ENCODE data around the gene FRMD4B. TPM values are rescaled to one million over a fixed set of nuclear protein-coding genes. Genes with fewer than 3 reads are reported as not detected.
A peak's percentile ranks its signal among the peaks of the same experiment; 100 is the strongest.
"Not testable (repeated sequence)": the region's sequence is repeated elsewhere in the genome, so short reads cannot be mapped to it uniquely, and the experiment has no call there.

Gene FRMD4B
- total RNA-seq, 2 experiments from 2014 or later: 29.1 to 32.8 TPM

DNA sequence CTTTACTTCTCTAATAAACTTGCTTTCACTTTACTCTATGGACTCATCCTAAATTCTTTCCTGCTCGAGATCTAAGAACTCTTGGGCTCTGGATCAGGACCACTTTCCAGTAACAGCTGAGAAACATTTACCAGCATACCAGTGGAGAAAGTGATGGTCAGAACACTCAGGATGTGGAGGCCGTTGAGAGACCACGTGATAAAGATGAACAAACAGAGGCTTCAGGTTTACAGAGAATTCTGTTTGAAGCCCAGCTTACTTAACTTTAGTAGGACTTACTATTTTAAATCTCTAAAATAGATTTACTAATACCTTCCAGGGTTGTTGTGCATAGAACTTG lies 57.0 kb downstream of the FRMD4B start:
- CTCF ChIA-PET: interaction anchor here (1.3 to 4.0 kb wide), 2 partner anchors 81 to 167 kb away, joined by 3 to 15 read pairs; no protein-coding TSS in a partner anchor
- no peaks in the 10 kb centered on the region for H3K27me3 Mint-ChIP-seq
- no peak overlapping the region for H3K4me3 Mint-ChIP-seq
- no peaks in the 10 kb centered on the region for H3K9me3 Mint-ChIP-seq
- no peak overlapping the region for H3K27ac Mint-ChIP-seq
- no peaks in the 10 kb centered on the region for H3K36me3 Mint-ChIP-seq
- POLR2A ChIA-PET: no interaction called here
- intact Hi-C loops (cut with micrococcal nuclease): loop anchor here (5.0 kb wide), 1 partner anchor 167 kb away; no protein-coding TSS in a partner anchor
- peaks cover 44% of the 10 kb centered on the region for H3K4me1 Mint-ChIP-seq (ENCODE audit: low read depth)
- no peak for DNase-seq

GRCh38 chr3:69328103-69328962 lies 57.6 kb downstream of the FRMD4B start:
- peak overlapping the region; percentile 19 for H3K27ac Mint-ChIP-seq
- ChIA-PET CTCF (interaction anchor here (1.0 to 4.0 kb wide), 3 partner anchors 23 to 167 kb away, joined by 3 to 15 read pairs (median 3); no protein-coding TSS in a partner anchor), POLR2A (interaction anchor here (1.1 to 1.7 kb wide), 2 partner anchors 40 to 129 kb away, joined by 3 to 7 read pairs; no protein-coding TSS in a partner anchor)
- no peak for DNase-seq
- no peaks in the 10 kb centered on the region for H3K36me3 Mint-ChIP-seq
- intact Hi-C loops (cut with micrococcal nuclease): loop anchor here (5.0 kb wide), 1 partner anchor 166 kb away; no protein-coding TSS in a partner anchor
- peaks cover 44% of the 10 kb centered on the region for H3K4me1 Mint-ChIP-seq (ENCODE audit: low read depth)
- H3K4me3 Mint-ChIP-seq: no peak overlapping the region
- H3K9me3 Mint-ChIP-seq: no peaks in the 10 kb centered on the region
- H3K27me3 Mint-ChIP-seq: no peaks in the 10 kb centered on the region

DNA sequence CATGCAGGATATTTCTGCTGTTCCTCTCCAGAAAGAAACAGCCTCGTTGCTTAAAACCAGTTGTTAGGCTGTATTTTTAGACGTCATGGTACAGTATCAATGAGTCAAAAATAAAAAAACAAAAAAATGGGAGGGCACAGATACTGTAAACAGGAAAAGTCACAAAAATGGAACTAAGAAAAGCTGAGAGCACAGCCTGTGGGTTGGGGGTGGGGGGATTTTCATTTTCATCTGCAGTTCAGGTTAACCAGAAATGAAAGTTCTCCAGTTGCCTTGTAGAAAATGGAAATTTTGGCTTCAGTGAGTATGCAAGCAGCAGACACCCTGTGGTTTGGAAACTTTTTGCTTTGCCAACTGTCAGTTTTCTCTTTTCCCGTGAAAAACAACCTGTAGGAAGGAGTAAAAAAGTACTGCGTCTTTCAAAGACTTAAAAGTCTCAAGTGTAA lies 59.0 kb downstream of the FRMD4B start:
- Mint-ChIP-seq H3K9me3 (no peaks in the 10 kb centered on the region), H3K4me1 (ENCODE audit: low read depth) (peaks cover 44% of the 10 kb centered on the region), H3K4me3 (peak overlapping the region; percentile 38), H3K27ac (peak overlapping the region; percentile 81), H3K27me3 (no peaks in the 10 kb centered on the region), H3K36me3 (no peaks in the 10 kb centered on the region)
- DNase-seq: peak; percentile 81
- intact Hi-C loops (cut with micrococcal nuclease): loop anchor here (1.0 to 5.0 kb wide), 6 partner anchors 21 to 165 kb away; no protein-coding TSS in a partner anchor
- POLR2A ChIA-PET: interaction anchor here (0.7 to 1.7 kb wide), 6 partner anchors 22 to 275 kb away, joined by 3 to 7 read pairs (median 4); partner anchors contain the start of gene TMF1
- CTCF ChIA-PET: interaction anchor here (1.1 to 4.0 kb wide), 9 partner anchors 17 to 345 kb away, joined by 3 to 15 read pairs (median 5); no protein-coding TSS in a partner anchor

DNA sequence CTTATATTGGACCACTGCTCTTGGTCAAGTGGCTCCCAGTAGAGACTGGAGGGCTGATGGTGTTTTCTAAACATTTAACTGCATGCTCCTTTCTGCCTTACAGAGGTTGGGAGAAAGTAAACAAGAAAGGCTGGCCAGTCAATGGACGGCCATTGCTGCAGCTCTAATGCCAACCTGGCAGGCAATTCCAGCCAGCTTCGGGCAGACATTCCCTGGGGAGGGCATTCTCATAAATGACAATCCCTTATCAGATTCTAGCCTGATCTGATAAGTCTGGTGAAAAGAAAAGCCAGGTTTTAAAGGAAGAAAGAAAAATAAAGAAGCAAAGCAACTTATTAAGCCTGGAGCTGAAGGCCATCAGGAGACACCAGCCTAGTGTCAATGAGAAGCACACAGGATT lies 60.7 kb downstream of the FRMD4B start:
- no peak overlapping the region for H3K27ac Mint-ChIP-seq
- CTCF ChIA-PET: interaction anchor here (2.1 to 4.0 kb wide), 5 partner anchors 14 to 164 kb away, joined by 5 to 15 read pairs (median 8); no protein-coding TSS in a partner anchor
- POLR2A ChIA-PET: no interaction called here
- H3K4me1 Mint-ChIP-seq (ENCODE audit: low read depth): peaks cover 44% of the 10 kb centered on the region
- no peaks in the 10 kb centered on the region for H3K27me3 Mint-ChIP-seq
- H3K4me3 Mint-ChIP-seq: no peak overlapping the region
- no peaks in the 10 kb centered on the region for H3K9me3 Mint-ChIP-seq
- H3K36me3 Mint-ChIP-seq: no peaks in the 10 kb centered on the region
- intact Hi-C loops (cut with micrococcal nuclease): loop anchor here (5.0 kb wide), 1 partner anchor 163 kb away; no protein-coding TSS in a partner anchor
- no peak for DNase-seq

GRCh38 chr3:69324362-69325025 lies 61.4 kb downstream of the FRMD4B start:
- H3K4me1 Mint-ChIP-seq (ENCODE audit: low read depth): peaks cover 47% of the 10 kb centered on the region
- no peaks in the 10 kb centered on the region for H3K9me3 Mint-ChIP-seq
- no peak overlapping the region for H3K4me3 Mint-ChIP-seq
- ChIA-PET POLR2A (no interaction called here), CTCF (interaction anchor here (2.1 to 2.3 kb wide), 6 partner anchors 14 to 163 kb away, joined by 5 to 14 read pairs (median 7); no protein-coding TSS in a partner anchor)
- no peaks in the 10 kb centered on the region for H3K36me3 Mint-ChIP-seq
- H3K27me3 Mint-ChIP-seq: no peaks in the 10 kb centered on the region
- DNase-seq: no peak
- intact Hi-C loops (cut with micrococcal nuclease): loop anchor here (1.0 to 5.0 kb wide), 3 partner anchors 86 to 347 kb away; no protein-coding TSS in a partner anchor
- H3K27ac Mint-ChIP-seq: no peak overlapping the region

DNA sequence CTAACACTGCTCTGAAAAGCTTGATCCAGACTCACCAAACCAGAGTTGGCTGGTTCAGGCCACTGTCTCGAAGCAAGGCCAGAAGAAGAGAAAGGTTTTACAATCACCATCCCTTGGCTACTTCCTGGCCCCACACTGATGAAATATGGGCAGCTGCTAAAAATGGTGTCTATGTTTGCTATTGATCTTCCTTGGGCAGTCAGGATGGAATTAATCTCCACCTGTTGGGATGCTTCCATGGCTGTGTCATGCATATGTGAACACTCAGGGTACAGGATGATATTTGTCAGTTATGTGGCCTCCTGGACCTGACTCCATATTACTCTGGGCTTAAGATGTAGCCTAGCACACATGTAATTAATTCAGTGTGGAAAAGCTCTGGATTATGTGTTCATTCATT lies 61.9 kb downstream of the FRMD4B start:
- intact Hi-C loops (cut with micrococcal nuclease): loop anchor here (1.0 kb wide), 2 partner anchors 86 to 347 kb away; no protein-coding TSS in a partner anchor
- H3K27me3 Mint-ChIP-seq: no peaks in the 10 kb centered on the region
- H3K9me3 Mint-ChIP-seq: no peaks in the 10 kb centered on the region
- ChIA-PET POLR2A (no interaction called here), CTCF (interaction anchor here (2.1 to 2.3 kb wide), 4 partner anchors 13 to 163 kb away, joined by 6 to 11 read pairs (median 9); no protein-coding TSS in a partner anchor)
- H3K36me3 Mint-ChIP-seq: no peaks in the 10 kb centered on the region
- no peak for DNase-seq
- H3K27ac Mint-ChIP-seq: no peak overlapping the region
- no peak overlapping the region for H3K4me3 Mint-ChIP-seq
- peaks cover 47% of the 10 kb centered on the region for H3K4me1 Mint-ChIP-seq (ENCODE audit: low read depth)

DNA sequence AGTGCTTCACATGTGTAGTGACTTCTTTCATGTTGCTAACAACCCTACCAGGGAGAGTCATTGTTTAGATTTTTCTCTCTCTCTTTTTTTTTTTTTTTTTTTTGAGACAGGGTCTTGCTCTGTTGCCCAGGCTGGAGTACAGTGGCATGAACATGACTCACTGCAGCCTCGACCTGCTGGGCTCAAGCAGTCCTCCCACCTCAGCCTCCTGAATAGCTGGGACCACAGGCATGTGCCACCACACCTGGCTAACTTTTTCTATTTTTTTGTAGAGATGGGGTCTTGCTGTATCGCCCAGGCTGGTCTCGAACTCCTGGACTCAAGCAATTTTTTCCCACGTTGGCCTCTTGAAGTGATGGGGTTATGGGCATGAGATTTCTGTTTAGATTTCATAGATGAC lies 63.4 kb downstream of the FRMD4B start:
- H3K27ac Mint-ChIP-seq; H3K9me3 Mint-ChIP-seq; DNase-seq; H3K4me3 Mint-ChIP-seq; POLR2A ChIA-PET; intact Hi-C loops (cut with micrococcal nuclease); H3K36me3 Mint-ChIP-seq; H3K27me3 Mint-ChIP-seq: not testable (repeated sequence)
- peaks cover 32% of the 10 kb centered on the region for H3K4me1 Mint-ChIP-seq (ENCODE audit: low read depth)
- CTCF ChIA-PET: interaction anchor here (1.2 to 2.3 kb wide), 4 partner anchors 16 to 162 kb away, joined by 4 to 11 read pairs (median 8); no protein-coding TSS in a partner anchor

- Mint-ChIP-seq H3K4me1 (ENCODE audit: low read depth) (peaks cover 29% of the 10 kb centered on the region), H3K27me3 (no peaks in the 10 kb centered on the region), H3K36me3 (no peaks in the 10 kb centered on the region), H3K4me3 (no peak overlapping the region), H3K27ac (no peak overlapping the region), H3K9me3 (no peaks in the 10 kb centered on the region)
- no peak for DNase-seq
- intact Hi-C loops (cut with micrococcal nuclease): no loop called here
- CTCF ChIA-PET: interaction anchor here (1.2 to 2.3 kb wide), 4 partner anchors 16 to 160 kb away, joined by 4 to 14 read pairs (median 8); no protein-coding TSS in a partner anchor
- POLR2A ChIA-PET: no interaction called here
These were observed 63.8 kb downstream of the FRMD4B start for GRCh38 chr3:69322158-69322509.

DNA sequence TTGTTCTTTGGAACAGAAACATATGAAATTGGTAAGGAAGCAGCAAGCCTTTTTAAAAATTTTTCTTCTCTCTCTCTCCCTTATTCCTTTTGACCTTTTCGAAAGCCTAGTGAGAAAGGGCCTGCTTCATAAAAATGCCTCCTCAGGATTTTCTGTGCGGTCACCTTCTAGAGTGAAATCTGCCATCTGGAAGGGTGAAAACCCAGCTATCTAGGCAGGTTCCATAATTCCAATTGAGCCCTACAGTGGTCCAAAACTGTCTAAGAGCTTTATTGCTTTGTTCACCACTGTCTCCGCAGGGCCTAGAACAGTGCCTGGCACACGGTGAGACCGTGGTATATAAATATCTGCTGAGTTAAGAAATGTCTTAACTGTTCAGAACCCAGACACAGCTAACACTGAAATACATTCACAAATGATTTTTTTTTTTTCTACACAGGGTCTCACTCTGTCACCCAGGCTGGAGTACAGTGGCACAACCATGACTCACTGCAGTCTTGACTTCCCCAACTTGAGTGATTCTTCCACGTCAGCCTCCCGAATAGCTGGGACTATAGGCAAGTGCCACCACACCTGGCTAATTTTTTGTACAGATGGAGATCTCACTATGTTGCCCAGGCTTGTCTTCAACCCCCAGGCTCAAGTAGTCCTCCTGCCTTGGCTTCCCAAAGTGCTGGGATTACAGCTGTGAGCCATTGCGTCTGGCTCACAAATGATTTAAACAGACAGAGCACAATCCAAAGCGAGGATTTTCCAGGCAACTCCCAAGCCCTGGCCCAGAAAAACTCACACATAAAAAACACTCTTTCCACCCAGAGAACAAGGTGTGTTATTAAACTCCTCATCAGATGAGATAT lies 64.4 kb downstream of the FRMD4B start:
- CTCF ChIA-PET: interaction anchor here (1.2 to 2.2 kb wide), 4 partner anchors 15 to 159 kb away, joined by 4 to 14 read pairs (median 8); no protein-coding TSS in a partner anchor
- no peaks in the 10 kb centered on the region for H3K27me3 Mint-ChIP-seq

DNA sequence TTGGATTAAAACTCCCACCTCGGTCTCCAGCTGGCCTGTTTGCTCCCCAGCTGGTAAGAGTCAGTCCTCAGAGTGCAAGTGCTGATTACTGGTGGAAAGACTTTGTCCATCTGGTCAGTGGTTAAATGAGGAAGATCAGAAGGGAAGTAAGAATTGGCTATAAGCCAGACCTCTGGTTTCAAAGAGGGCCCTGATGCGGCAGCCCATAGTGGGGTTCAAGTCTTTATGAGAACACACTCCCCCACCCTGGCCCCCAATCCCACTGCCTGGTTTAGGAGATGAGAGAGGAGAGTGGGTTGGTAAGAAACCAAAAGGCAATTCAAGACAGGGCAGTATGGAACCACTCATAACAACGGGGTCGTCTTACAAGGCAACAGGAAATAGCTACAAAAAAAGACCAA lies 65.0 kb downstream of the FRMD4B start:
- Mint-ChIP-seq H3K27me3 (no peaks in the 10 kb centered on the region), H3K27ac (no peak overlapping the region), H3K9me3 (no peaks in the 10 kb centered on the region), H3K4me3 (no peak overlapping the region), H3K36me3 (no peaks in the 10 kb centered on the region), H3K4me1 (ENCODE audit: low read depth) (peaks cover 16% of the 10 kb centered on the region)
- DNase-seq: no peak
- POLR2A ChIA-PET: no interaction called here
- CTCF ChIA-PET: interaction anchor here (2.0 to 2.2 kb wide), 2 partner anchors 15 to 159 kb away, joined by 5 to 14 read pairs; no protein-coding TSS in a partner anchor
- intact Hi-C loops (cut with micrococcal nuclease): no loop called here

More for the DNA sequence above, 64.4 kb downstream of the FRMD4B start:
- Mint-ChIP-seq H3K4me3 (no peak overlapping the region), H3K4me1 (ENCODE audit: low read depth) (peaks cover 23% of the 10 kb centered on the region), H3K27ac (no peak overlapping the region), H3K36me3 (no peaks in the 10 kb centered on the region), H3K9me3 (no peaks in the 10 kb centered on the region)
- POLR2A ChIA-PET: interaction anchor here (0.7 kb wide), 1 partner anchor 1511 kb away, joined by 3 read pairs; no protein-coding TSS in a partner anchor
- DNase-seq: no peak
- intact Hi-C loops (cut with micrococcal nuclease): no loop called here

- intact Hi-C loops (cut with micrococcal nuclease): no loop called here
- H3K27ac Mint-ChIP-seq: no peak overlapping the region
- DNase-seq: peak; percentile 21
- peaks cover 5% of the 10 kb centered on the region for H3K4me1 Mint-ChIP-seq (ENCODE audit: low read depth)
- ChIA-PET POLR2A (no interaction called here), CTCF (interaction anchor here (0.9 to 2.0 kb wide), 3 partner anchors 9 to 90 kb away, joined by 4 to 5 read pairs (median 5); no protein-coding TSS in a partner anchor)
- no peak overlapping the region for H3K4me3 Mint-ChIP-seq
- H3K9me3 Mint-ChIP-seq: no peaks in the 10 kb centered on the region
- no peaks in the 10 kb centered on the region for H3K27me3 Mint-ChIP-seq
- no peaks in the 10 kb centered on the region for H3K36me3 Mint-ChIP-seq
These were observed 66.2 kb downstream of the FRMD4B start for GRCh38 chr3:69319652-69320051.

Data from activated CD4-positive, alpha-beta memory T cell treated with anti-CD3 and anti-CD28 coated beads for 36 hours (primary cell).